Cardiac fibroblast (primary cell): Measurements from ENCODE around the gene PAX6.
A peak's percentile ranks its signal among the peaks of the same experiment; 100 is the strongest.

Experiments
- DNase-seq, 2 donors: peaks; one replicate each; pipeline versions ENCODE4 v3.0.0 to v3.0.0-alpha.2; 2010; ENCODE audit warnings: low read depth in 2 of 2
- H3K4me3 ChIP-seq, 2 donors: replicated peaks in 1 of 2; 1 replicate in 1 of 2; 2 replicates in 1 of 2; pipeline ENCODE4 v1.5.1; 2011; ENCODE audit warnings: low read depth in 2 of 2, low read length in 2 of 2, mild to moderate bottlenecking in 2 of 2, moderate library complexity in 1 of 2
- TF ChIP-seq, protein P1 (sequence below): IDR thresholded peaks from one replicate; pipeline ENCODE4 v1.5.1; 2011; ENCODE audit warnings: low read depth, mild to moderate bottlenecking, low read length, inconsistent platforms

Gene PAX6

DNA sequence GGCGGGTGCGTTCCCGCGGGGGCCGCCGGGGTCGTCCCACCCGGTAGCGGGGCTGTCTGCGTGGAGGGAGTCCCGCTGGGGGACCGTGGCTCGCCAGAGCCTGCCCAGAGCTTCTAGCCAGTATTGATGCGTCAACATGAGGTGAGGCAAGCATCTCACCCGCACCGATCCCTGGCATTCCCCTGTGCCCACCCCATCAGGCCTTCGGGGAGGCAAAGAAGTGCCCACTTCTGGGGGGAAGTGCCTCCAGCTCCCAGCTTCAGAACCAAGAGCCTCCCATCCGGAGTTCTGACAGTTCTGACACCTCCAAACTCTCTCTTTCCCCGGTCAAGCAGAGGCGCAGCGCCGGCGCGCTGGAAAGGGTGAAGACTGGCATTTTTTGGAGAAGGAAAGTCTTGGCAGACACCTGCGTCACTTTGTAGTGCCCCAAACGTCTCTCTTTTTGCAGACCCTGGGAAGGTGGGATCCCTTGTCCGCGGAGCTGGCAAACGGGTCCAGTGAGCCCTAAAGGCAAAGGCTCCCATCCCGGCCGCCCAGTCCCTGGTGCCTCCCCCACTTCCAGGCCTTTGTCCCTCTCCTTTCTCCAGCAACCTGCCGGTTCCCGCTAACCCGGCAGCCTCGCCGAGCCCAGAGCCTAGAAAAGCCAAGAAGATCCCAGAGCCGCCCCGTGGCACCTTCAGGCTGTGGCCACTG lies 3.2 kb upstream of the PAX6 start:
- DNase-seq, result no peak
- TF ChIP-seq, protein P1, sequence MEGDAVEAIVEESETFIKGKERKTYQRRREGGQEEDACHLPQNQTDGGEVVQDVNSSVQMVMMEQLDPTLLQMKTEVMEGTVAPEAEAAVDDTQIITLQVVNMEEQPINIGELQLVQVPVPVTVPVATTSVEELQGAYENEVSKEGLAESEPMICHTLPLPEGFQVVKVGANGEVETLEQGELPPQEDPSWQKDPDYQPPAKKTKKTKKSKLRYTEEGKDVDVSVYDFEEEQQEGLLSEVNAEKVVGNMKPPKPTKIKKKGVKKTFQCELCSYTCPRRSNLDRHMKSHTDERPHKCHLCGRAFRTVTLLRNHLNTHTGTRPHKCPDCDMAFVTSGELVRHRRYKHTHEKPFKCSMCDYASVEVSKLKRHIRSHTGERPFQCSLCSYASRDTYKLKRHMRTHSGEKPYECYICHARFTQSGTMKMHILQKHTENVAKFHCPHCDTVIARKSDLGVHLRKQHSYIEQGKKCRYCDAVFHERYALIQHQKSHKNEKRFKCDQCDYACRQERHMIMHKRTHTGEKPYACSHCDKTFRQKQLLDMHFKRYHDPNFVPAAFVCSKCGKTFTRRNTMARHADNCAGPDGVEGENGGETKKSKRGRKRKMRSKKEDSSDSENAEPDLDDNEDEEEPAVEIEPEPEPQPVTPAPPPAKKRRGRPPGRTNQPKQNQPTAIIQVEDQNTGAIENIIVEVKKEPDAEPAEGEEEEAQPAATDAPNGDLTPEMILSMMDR, result no peak
- H3K4me3 ChIP-seq, result no peak overlapping the region

DNA sequence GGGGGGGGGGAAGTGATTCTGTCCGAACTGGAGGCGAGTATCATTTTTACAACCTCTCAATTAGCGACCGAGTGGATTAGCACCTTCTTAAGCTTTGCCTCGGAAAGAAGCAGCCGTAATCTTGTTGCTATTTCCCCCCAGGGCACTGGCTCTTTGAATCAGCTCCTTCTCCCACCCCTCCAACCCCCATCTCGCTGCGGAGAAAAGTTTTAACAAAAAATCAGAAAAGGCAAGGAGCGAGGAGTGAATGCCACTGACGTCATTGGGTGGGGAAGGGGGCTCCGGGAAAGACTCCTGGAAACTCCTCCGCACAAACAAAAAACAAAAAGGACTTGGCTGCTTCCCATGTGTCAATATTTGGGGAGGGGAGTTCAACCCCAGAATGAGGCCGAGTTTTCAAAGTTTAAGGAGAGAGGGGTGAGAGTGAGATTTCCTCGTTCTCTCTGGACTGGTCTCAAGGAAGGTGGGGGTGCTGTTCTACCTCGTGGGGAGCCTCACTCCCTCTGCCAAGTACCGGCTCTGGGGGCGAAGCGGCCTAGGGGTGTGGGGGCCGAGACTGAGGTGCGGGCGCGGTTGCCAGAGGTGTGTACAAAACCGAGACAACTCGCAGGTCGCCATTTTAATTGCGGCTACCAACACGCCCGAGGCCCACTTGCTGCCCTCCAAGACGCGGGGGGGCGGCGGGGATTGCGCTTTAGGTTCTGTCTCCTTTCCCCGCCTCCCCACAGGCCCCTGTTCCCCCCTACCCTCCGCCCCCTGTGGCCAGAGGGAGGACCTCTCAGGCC lies 2.5 kb upstream of the PAX6 start:
- no peak for DNase-seq
- no peak overlapping the region for H3K4me3 ChIP-seq
- TF ChIP-seq, protein P1, result no peak

DNA sequence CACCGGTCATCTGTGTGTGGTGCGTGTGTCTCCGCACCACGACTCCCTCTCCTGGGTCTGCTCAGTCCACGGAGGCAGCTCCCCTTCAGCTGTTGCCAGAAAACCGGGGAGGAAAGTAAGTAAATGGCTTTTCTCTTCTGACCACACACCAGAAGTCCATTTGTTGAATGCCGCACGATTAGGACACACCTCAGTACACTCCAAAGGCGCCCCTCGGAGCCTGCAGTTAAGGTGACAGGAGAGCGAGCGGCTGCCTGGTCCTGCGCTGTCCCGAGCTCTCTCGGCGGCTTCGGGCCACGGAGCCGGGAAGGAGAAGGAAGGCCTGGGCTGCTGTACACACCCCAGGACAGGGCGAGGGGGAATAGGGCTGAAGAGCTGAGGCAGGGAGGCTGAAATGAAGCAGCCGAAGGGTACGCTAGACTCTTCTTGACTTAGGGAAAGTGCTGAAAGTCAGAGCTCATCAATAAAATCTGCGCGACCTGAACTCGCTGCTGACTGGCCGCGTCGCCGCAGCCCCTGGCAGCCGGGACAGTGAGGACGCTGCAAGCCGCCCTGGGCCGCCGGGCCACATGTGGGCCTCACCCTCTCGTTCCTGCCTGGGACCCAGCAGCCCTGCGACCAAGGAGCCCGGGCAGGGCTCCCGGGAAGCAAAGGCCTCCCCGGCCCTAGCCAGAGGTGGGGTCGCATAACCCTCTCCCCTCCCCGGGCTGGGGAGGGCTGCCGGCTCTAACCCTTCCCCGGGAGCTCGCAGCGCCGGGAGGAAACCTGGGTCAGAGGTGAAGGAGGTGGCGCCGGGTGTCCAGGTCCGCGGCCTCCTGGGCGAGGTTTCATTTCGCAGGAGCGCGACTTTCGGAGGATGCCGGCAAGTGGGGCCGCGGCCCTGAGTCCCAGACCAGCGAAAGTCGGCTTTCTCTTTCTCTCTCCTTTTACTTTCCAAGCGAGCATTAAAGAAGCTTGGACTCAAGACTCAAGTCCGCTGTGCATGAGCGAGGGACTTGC lies 1.6 kb upstream of the PAX6 start:
- no peak for DNase-seq
- peak overlapping the region; percentile 28 to 30 for H3K4me3 ChIP-seq
- TF ChIP-seq, protein P1, result no peak

DNA sequence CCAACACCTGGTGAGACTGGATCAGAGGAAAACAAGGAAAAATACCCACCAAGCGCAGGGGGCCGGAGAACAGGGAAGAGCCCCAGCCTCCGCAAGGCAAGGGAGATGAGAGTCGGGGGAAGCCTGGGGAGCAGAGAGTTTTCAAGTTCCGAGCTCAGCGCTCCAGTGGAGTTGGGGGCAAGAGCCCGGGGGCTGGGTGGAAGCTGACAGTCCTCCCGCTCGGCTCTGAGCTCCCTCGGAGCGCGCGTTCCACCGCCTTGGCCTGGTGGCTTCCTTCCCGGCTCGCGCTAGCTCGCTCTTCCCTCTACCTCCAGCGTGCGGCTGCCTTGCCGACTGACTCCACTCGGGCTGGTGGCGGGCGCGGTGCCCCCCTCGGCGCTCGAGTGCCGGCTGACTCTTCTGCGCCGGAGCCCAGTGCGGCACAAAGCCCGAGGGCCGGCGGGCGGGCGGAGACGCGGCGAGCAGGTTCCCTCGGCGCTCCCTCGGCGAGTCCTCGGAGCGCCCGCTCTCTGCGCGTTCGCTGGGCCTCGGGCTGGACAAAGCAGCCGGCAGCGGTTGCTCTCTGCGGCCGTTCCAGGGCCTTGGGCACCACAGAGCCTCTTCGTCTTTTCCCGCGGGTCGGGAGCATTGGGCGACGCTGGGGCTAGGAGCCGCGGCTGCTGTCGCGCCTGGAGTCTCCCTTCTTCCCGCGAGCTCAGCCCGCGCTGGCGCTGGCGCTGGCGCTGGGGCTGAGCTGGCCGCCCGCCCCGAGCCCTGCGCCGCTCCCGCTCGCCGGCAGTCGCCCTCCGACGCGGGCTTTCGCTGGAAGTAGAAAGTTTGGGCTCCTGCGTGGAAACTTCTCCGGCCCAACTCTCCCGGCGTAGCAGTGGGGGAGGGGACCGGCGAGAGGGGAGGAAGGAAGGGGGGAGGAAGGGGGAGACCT lies 1.0 kb downstream of the PAX6 start:
- TF ChIP-seq, protein P1, result no peak
- DNase-seq, result peak; percentile 44 to 58
- H3K4me3 ChIP-seq, result peak overlapping the region; percentile 22 to 40

DNA sequence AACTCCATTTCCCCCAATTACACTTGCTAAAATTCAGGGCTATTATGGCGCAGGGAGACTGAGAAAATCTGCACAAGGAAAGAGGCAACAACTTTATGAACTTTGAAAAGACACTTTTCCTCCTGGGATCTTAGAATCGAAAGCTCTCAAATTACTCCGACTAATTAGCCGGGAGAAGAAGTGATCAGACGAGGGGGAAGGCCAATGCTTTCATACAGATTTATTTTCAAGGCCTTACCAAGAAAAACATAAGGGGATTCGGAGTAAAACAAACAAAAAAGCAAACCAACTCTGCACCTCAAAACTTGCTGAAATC lies 1.6 kb downstream of the PAX6 start:
- TF ChIP-seq, protein P1, result no peak
- H3K4me3 ChIP-seq, result no peak overlapping the region
- no peak for DNase-seq
